WTC11 (cell line): ENCODE measurements around the gene DYNLT1. TPM values are rescaled to one million over a fixed set of nuclear protein-coding genes. Genes with fewer than 3 reads are reported as not detected.
A peak's percentile ranks its signal among the peaks of the same experiment; 100 is the strongest.

Experiments used
- ATAC-seq: fragments of 200-7000 bp; cut with Tn5 transposase; 2 replicates; pipeline ENCODE4 v1.10.0; 2021; ENCODE audit warnings: mild to moderate bottlenecking, moderate library complexity
- CTCF ChIA-PET: fragments of 300-600 bp; sonication (Branson Sonifier 250); formaldehyde crosslinking; loops from one replicate; lab custom pipeline; 2021; ENCODE audit warnings: antibody characterized with exemption; lab: Charles Lee
- POLR2A ChIA-PET: fragments of 350-600 bp; sonication (Branson Sonifier 250); formaldehyde crosslinking; loops from one replicate; lab custom pipeline; 2021; ENCODE audit warnings: antibody characterized with exemption; lab: Charles Lee
- DNase-seq: peaks from one replicate; pipeline ENCODE4 v3.0.0; 2021; ENCODE audit warnings: low spot score
- H3K27ac Mint-ChIP-seq: 2 replicates; pipeline ENCODE4 v1.8.0; 2021; ENCODE audit warnings: mixed read lengths
- H3K27me3 Mint-ChIP-seq: 2 replicates; pipeline ENCODE4 v1.8.0; 2021; ENCODE audit warnings: low read depth, mild to moderate bottlenecking, moderate library complexity, mixed read lengths
- H3K36me3 Mint-ChIP-seq: 2 replicates; pipeline ENCODE4 v1.8.0; 2021; ENCODE audit warnings: mixed read lengths
- H3K4me1 Mint-ChIP-seq: 2 replicates; pipeline ENCODE4 v1.8.0; 2022; ENCODE audit warnings: mixed read lengths
- H3K4me3 Mint-ChIP-seq: 2 replicates; pipeline ENCODE4 v1.8.0; 2021; ENCODE audit warnings: mild to moderate bottlenecking, moderate library complexity, mixed read lengths
- H3K9me3 Mint-ChIP-seq: 2 replicates; pipeline ENCODE4 v1.8.0; 2021; ENCODE audit warnings: mixed read lengths
- ATF2 ChIP-seq: sonication (generic); formaldehyde crosslinking; IDR thresholded peaks from 2 replicates; pipeline ENCODE4 v1.8.1; 2022; ENCODE audit warnings: low read depth, missing genetic modification reagents, borderline replicate concordance
- ATF6 ChIP-seq: sonication (generic); formaldehyde crosslinking; IDR thresholded peaks from 2 replicates; pipeline ENCODE4 v1.8.1; 2023; ENCODE audit warnings: mild to moderate bottlenecking, missing genetic modification reagents
- CBFB ChIP-seq: sonication (generic); formaldehyde crosslinking; IDR thresholded peaks from 2 replicates; pipeline ENCODE4 v1.8.1; 2022; ENCODE audit warnings: mild to moderate bottlenecking, low read depth, missing genetic modification reagents
- CTCF ChIP-seq: fragments of 200-600 bp; IDR thresholded peaks from 2 replicates; pipeline ENCODE4 v1.8.0; 2022; ENCODE audit warnings: antibody characterized with exemption
- EMX1 ChIP-seq: fragments of 250-450 bp; sonication (Bioruptor Pico); IDR thresholded peaks from 2 replicates; pipeline ENCODE4 v1.8.0; 2021; ENCODE audit warnings: mild to moderate bottlenecking
- FOXP1 ChIP-seq: sonication (generic); formaldehyde crosslinking; IDR thresholded peaks from 2 replicates; pipeline ENCODE4 v1.8.0; 2022; ENCODE audit warnings: missing genetic modification reagents, mild to moderate bottlenecking, moderate library complexity, borderline replicate concordance
- FOXP4 ChIP-seq: sonication (generic); formaldehyde crosslinking; IDR thresholded peaks from 2 replicates; pipeline ENCODE4 v1.8.0; 2022; ENCODE audit warnings: mild to moderate bottlenecking, missing genetic modification reagents
- HMGA2 ChIP-seq: fragments of 250-450 bp; sonication (Bioruptor Pico); IDR thresholded peaks from 2 replicates; pipeline ENCODE4 v1.4.0; 2021; ENCODE audit warnings: mild to moderate bottlenecking, moderate library complexity
- HMGXB4 ChIP-seq: sonication (generic); formaldehyde crosslinking; IDR thresholded peaks from 2 replicates; pipeline ENCODE4 v1.8.1; 2023; ENCODE audit warnings: mild to moderate bottlenecking, moderate library complexity, missing genetic modification reagents
- KAT7 ChIP-seq: sonication (generic); formaldehyde crosslinking; IDR thresholded peaks from 2 replicates; pipeline ENCODE4 v1.8.1; 2023; ENCODE audit warnings: missing genetic modification reagents, mild to moderate bottlenecking, borderline replicate concordance
- NFE2L1 ChIP-seq: sonication (generic); formaldehyde crosslinking; IDR thresholded peaks from 2 replicates; pipeline ENCODE4 v1.8.1; 2023; ENCODE audit warnings: missing genetic modification reagents
- NR2C2 ChIP-seq: sonication (generic); formaldehyde crosslinking; IDR thresholded peaks from 2 replicates; pipeline ENCODE4 v1.8.0; 2022; ENCODE audit warnings: mild to moderate bottlenecking, missing genetic modification reagents
- NR3C1 ChIP-seq: sonication (generic); formaldehyde crosslinking; conservative IDR thresholded peaks from 2 replicates; pipeline ENCODE4 v1.8.1; 2023; ENCODE audit warnings: low read depth, mild to moderate bottlenecking, missing genetic modification reagents
- PRDM15 ChIP-seq: sonication (generic); formaldehyde crosslinking; IDR thresholded peaks from 2 replicates; pipeline ENCODE4 v1.8.0; 2022; ENCODE audit warnings: missing genetic modification reagents
- PREB ChIP-seq: sonication (generic); formaldehyde crosslinking; IDR thresholded peaks from 2 replicates; pipeline ENCODE4 v1.8.1; 2022; ENCODE audit warnings: mild to moderate bottlenecking, missing genetic modification reagents, moderate library complexity, borderline replicate concordance
- SMAD4 ChIP-seq: sonication (generic); formaldehyde crosslinking; IDR thresholded peaks from 2 replicates; pipeline ENCODE4 v1.8.0; 2022; ENCODE audit warnings: mild to moderate bottlenecking, missing genetic modification reagents
- TEAD1 ChIP-seq: sonication (generic); formaldehyde crosslinking; IDR thresholded peaks from 2 replicates; pipeline ENCODE4 v1.8.0; 2022; ENCODE audit warnings: mild to moderate bottlenecking, missing genetic modification reagents
- TP53 ChIP-seq: sonication (generic); formaldehyde crosslinking; IDR thresholded peaks from 2 replicates; pipeline ENCODE4 v1.8.1; 2023; ENCODE audit warnings: mild to moderate bottlenecking, missing genetic modification reagents
- ZNF671 ChIP-seq: fragments of 250-450 bp; sonication (Bioruptor Pico); IDR thresholded peaks from 2 replicates; pipeline ENCODE4 v1.8.0; 2021; ENCODE audit warnings: mild to moderate bottlenecking
- total RNA-seq: library from RNA; stranded (reverse); gene quantifications from 3 replicates; pipeline ENCODE4 v1.2.3, GENCODE V29; 2021

The DYNLT1 gene
- total RNA-seq, 1 experiment from 2014 or later, result 79.0 TPM

- CTCF ChIA-PET, result interaction anchor here (0.7 kb wide), 1 partner anchor 14 kb away, joined by 3 read pairs; no protein-coding TSS in a partner anchor
- peaks cover 45% of the 10 kb centered on the region for H3K36me3 Mint-ChIP-seq
- no peak overlapping the region for H3K4me3 Mint-ChIP-seq
- no peak overlapping the region for H3K27ac Mint-ChIP-seq
- ATAC-seq, result no peak
- TF ChIP-seq HMGXB4 (CRISPR knock-in tag) (no peak), PREB (CRISPR knock-in tag) (no peak), TEAD1 (CRISPR knock-in tag) (no peak), EMX1 (CRISPR knock-in tag) (no peak), KAT7 (CRISPR knock-in tag) (no peak), NFE2L1 (CRISPR knock-in tag) (no peak), PRDM15 (CRISPR knock-in tag) (no peak), CBFB (CRISPR knock-in tag) (no peak), SMAD4 (no peak), NR3C1 (CRISPR knock-in tag) (no peak), HMGA2 (CRISPR knock-in tag) (no peak), ATF2 (CRISPR knock-in tag) (no peak), ZNF671 (no peak)
- TF ChIP-seq, all 79 proteins: peak for 0
- Mint-ChIP-seq H3K4me1 (peaks cover under 1% of the 10 kb centered on the region; the same call in 1 of the 2 replicates), H3K27me3 (no peaks in the 10 kb centered on the region), H3K9me3 (no peaks in the 10 kb centered on the region)
- no peak for DNase-seq
- POLR2A ChIA-PET, result no interaction called here
Observed at GRCh38 chr6:158634695-158635426, 9.7 kb downstream of the DYNLT1 start.

- POLR2A ChIA-PET, result no interaction called here
- H3K36me3 Mint-ChIP-seq, result peaks cover 52% of the 10 kb centered on the region
- no peak for TF ChIP-seq ATF6 (CRISPR knock-in tag)
- no peak for TF ChIP-seq FOXP4
- no peak for TF ChIP-seq TP53 (CRISPR knock-in tag)
- no peak for TF ChIP-seq FOXP1 (CRISPR knock-in tag)
- no peak for TF ChIP-seq NR2C2
- TF ChIP-seq CTCF, result no peak
Observed at GRCh38 chr6:158633127-158633526, 11.4 kb downstream of the DYNLT1 start.

More at GRCh38 chr6:158633127-158633526, 11.4 kb downstream of the DYNLT1 start:
- Mint-ChIP-seq H3K27me3 (no peaks in the 10 kb centered on the region), H3K27ac (0 out of 2 replicates have a peak overlapping the region, but pooled peaks have one; percentile 12), H3K4me3 (no peak overlapping the region), H3K9me3 (no peaks in the 10 kb centered on the region), H3K4me1 (peaks cover 8% of the 10 kb centered on the region)
- DNase-seq, result no peak
- CTCF ChIA-PET, result interaction anchor here (1.4 kb wide), 1 partner anchor 28 kb away, joined by 3 read pairs; no protein-coding TSS in a partner anchor
- no peak for ATAC-seq
